H1 (cell line): Measurements from ENCODE around the gene LIPE. TPM values are rescaled to one million over a fixed set of nuclear protein-coding genes. Genes with fewer than 3 reads are reported as not detected.

Source experiments
- CTCF ChIA-PET: fragments of 300-600 bp; sonication (Branson Sonifier 250); formaldehyde crosslinking; loops from one replicate; lab custom pipeline; 2021; ENCODE audit not compliant: partially characterized antibody; lab: Charles Lee
- POLR2A ChIA-PET: fragments of 300-600 bp; sonication (Branson Sonifier 250); formaldehyde crosslinking; loops from one replicate; lab custom pipeline; 2021; ENCODE audit warnings: inconsistent platforms; ENCODE audit not compliant: partially characterized antibody; lab: Charles Lee
- DNase-seq, 2 experiments: peaks; one replicate each; pipeline versions ENCODE4 v3.0.0 to v3.0.0-alpha.2; 2010 to 2022; ENCODE audit warnings: low spot score in 2 of 2, low read depth in 1 of 2, mixed read lengths in 1 of 2
- FAIRE-seq: peaks from 2 replicates; lab custom pipeline; 2011; peaks lifted over from hg19 to GRCh38; lab: Jason Lieb, UNC
- H2AFZ ChIP-seq: 2 replicates; pipeline ENCODE4 v1.8.1; 2012; ENCODE audit warnings: low read length, inconsistent platforms
- H2AK5ac ChIP-seq: 2 replicates; pipeline ENCODE4 v1.6.1; 2013; ENCODE audit warnings: low read depth, low read length
- H2BK120ac ChIP-seq: replicated peaks from 2 replicates; pipeline ENCODE3; 2013; ENCODE audit warnings: low read depth, low read length, inconsistent platforms
- H2BK12ac ChIP-seq: 2 replicates; pipeline ENCODE4 v1.6.1; 2013; ENCODE audit warnings: low read depth, low read length
- H2BK15ac ChIP-seq: 2 replicates; pipeline ENCODE4 v1.6.1; 2013; ENCODE audit warnings: low read length
- H2BK20ac ChIP-seq: 2 replicates; pipeline ENCODE4 v1.6.1; 2013; ENCODE audit warnings: low read length
- H2BK5ac ChIP-seq: 2 replicates; pipeline ENCODE4 v1.6.1; 2013; ENCODE audit warnings: low read depth, low read length
- H3K14ac ChIP-seq: 2 replicates; pipeline ENCODE4 v1.6.1; 2013; ENCODE audit warnings: inconsistent platforms; ENCODE audit not compliant: insufficient read length
- H3K18ac ChIP-seq: 2 replicates; pipeline ENCODE4 v1.6.1; 2013; ENCODE audit warnings: low read length; ENCODE audit errors: extremely low read depth
- H3K23ac ChIP-seq: 2 replicates; pipeline ENCODE4 v1.6.1; 2013; ENCODE audit warnings: inconsistent platforms; ENCODE audit not compliant: insufficient read length
- H3K23me2 ChIP-seq: 2 replicates; pipeline ENCODE4 v1.6.1; 2013; ENCODE audit warnings: low read depth, low read length
- H3K27ac ChIP-seq: 2 replicates; pipeline ENCODE4 v1.6.1; 2011; ENCODE audit warnings: low read depth, low read length, inconsistent platforms
- H3K27me3 ChIP-seq, 4 experiments: replicated peaks in 1 of 4; 1 replicate in 1 of 4; 2 replicates in 3 of 4; pipeline versions ENCODE4 v1.6.1 to v1.8.1; 2011 to 2013; ENCODE audit warnings: low read length in 3 of 4, mild to moderate bottlenecking in 3 of 4, inconsistent platforms in 2 of 4, mixed read lengths in 2 of 4, moderate library complexity in 1 of 4; ENCODE audit not compliant: control insufficient read depth in 3 of 4, insufficient read depth in 3 of 4; ENCODE audit errors: extremely low read depth in 1 of 4
- H3K36me3 ChIP-seq, 4 experiments: 2 replicates each; pipeline versions ENCODE4 v1.6.1 to v1.8.1; 2011 to 2013; ENCODE audit warnings: mild to moderate bottlenecking in 4 of 4, low read length in 3 of 4, moderate library complexity in 2 of 4, control low read depth in 1 of 4, inconsistent platforms in 1 of 4; ENCODE audit not compliant: insufficient read depth in 4 of 4, control insufficient read depth in 2 of 4
- H3K4ac ChIP-seq: replicated peaks from 2 replicates; pipeline ENCODE3; 2013; ENCODE audit warnings: low read length, low read depth, mixed read lengths, inconsistent platforms; ENCODE audit not compliant: insufficient read length
- H3K4me1 ChIP-seq, 4 experiments: replicated peaks in 1 of 4; 1 replicate in 1 of 4; 2 replicates in 3 of 4; pipeline versions ENCODE4 v1.6.1 to v1.8.1; 2011 to 2013; ENCODE audit warnings: low read length in 3 of 4, inconsistent platforms in 2 of 4, mixed read lengths in 1 of 4; ENCODE audit not compliant: insufficient read depth in 4 of 4, control insufficient read depth in 3 of 4
- H3K4me2 ChIP-seq, 2 experiments: 2 replicates each; pipeline versions ENCODE4 v1.6.1 to v1.8.1; 2011 to 2013; ENCODE audit warnings: low read depth in 2 of 2, low read length in 2 of 2, control low read depth in 1 of 2, inconsistent platforms in 1 of 2, mild to moderate bottlenecking in 1 of 2; ENCODE audit not compliant: insufficient read depth in 1 of 2
- H3K4me3 ChIP-seq, 4 experiments: fragments of 200-600, 300-600 bp in 1 of 4; sonication (generic), shearing (Covaris generic), sonication (Bioruptor Twin) in 1 of 4; 2 replicates each; pipeline versions ENCODE4 v1.5.1 to v1.8.1; 2011 to 2016; ENCODE audit warnings: low read length in 4 of 4, low read depth in 3 of 4, control low read depth in 2 of 4, inconsistent platforms in 2 of 4, mild to moderate bottlenecking in 2 of 4, mixed read lengths in 1 of 4, moderate library complexity in 1 of 4; ENCODE audit not compliant: insufficient read depth in 2 of 4; ENCODE audit errors: extremely low read depth in 1 of 4
- H3K56ac ChIP-seq: replicated peaks from 2 replicates; pipeline ENCODE3; 2013; ENCODE audit warnings: low read depth, mild to moderate bottlenecking, mixed read lengths, low read length, inconsistent platforms; ENCODE audit not compliant: insufficient read length
- H3K79me1 ChIP-seq: 2 replicates; pipeline ENCODE4 v1.6.1; 2013; ENCODE audit warnings: low read depth, low read length, control low read depth
- H3K79me2 ChIP-seq, 2 experiments: 2 replicates each; pipeline versions ENCODE4 v1.6.1 to v1.8.1; 2012 to 2013; ENCODE audit warnings: low read length in 2 of 2, mild to moderate bottlenecking in 2 of 2, inconsistent platforms in 1 of 2; ENCODE audit not compliant: insufficient read depth in 2 of 2, control insufficient read depth in 1 of 2
- H3K9ac ChIP-seq, 4 experiments: replicated peaks in 1 of 4; 1 replicate in 1 of 4; 2 replicates in 3 of 4; pipeline versions ENCODE4 v1.6.1 to v1.8.1; 2011 to 2013; ENCODE audit warnings: low read depth in 3 of 4, low read length in 3 of 4, control low read depth in 2 of 4, mild to moderate bottlenecking in 2 of 4, moderate library complexity in 2 of 4, inconsistent platforms in 1 of 4; ENCODE audit errors: extremely low read depth in 1 of 4
- H3K9me3 ChIP-seq, 2 experiments: 2 replicates each; pipeline versions ENCODE4 v1.6.1 to v1.8.1; 2012 to 2013; ENCODE audit warnings: mild to moderate bottlenecking in 2 of 2, moderate library complexity in 2 of 2, control low read depth in 1 of 2, inconsistent platforms in 1 of 2, low read depth in 1 of 2, low read length in 1 of 2, mixed read lengths in 1 of 2; ENCODE audit not compliant: insufficient read depth in 2 of 2
- H4K20me1 ChIP-seq, 2 experiments: replicated peaks in 1 of 2; 2 replicates each; pipeline versions ENCODE3 to v1.8.1; 2011 to 2013; ENCODE audit warnings: inconsistent platforms in 2 of 2, low read length in 2 of 2, mild to moderate bottlenecking in 1 of 2; ENCODE audit not compliant: insufficient read depth in 2 of 2, control insufficient read depth in 1 of 2
- H4K5ac ChIP-seq: 2 replicates; pipeline ENCODE4 v1.6.1; 2013; ENCODE audit warnings: low read length, low read depth, mixed read lengths, inconsistent platforms; ENCODE audit not compliant: insufficient read length
- H4K8ac ChIP-seq: 2 replicates; pipeline ENCODE4 v1.8.0; 2013; ENCODE audit warnings: mild to moderate bottlenecking, moderate library complexity, low read length, inconsistent platforms; ENCODE audit not compliant: insufficient read depth; ENCODE audit errors: extremely low read depth
- H4K91ac ChIP-seq: replicated peaks from 2 replicates; pipeline ENCODE3; 2013; ENCODE audit warnings: low read length, mixed read lengths, inconsistent platforms; ENCODE audit not compliant: insufficient read length
- BACH1 ChIP-seq: IDR thresholded peaks from 2 replicates; pipeline ENCODE4 v1.6.1; 2012; ENCODE audit warnings: low read length, improper control_type of control experiment
- BRCA1 ChIP-seq: IDR thresholded peaks from 2 replicates; pipeline ENCODE4 v1.6.1; 2012; ENCODE audit warnings: low read depth, low read length, improper control_type of control experiment
- CTCF ChIP-seq, 3 experiments: IDR thresholded peaks; 1 replicate in 2 of 3; 2 replicates in 1 of 3; pipeline versions ENCODE4 v1.5.1 to v1.6.1; 2011; ENCODE audit warnings: low read length in 3 of 3, mild to moderate bottlenecking in 3 of 3, inconsistent platforms in 2 of 3, low read depth in 1 of 3, moderate library complexity in 1 of 3; ENCODE audit not compliant: insufficient read depth in 1 of 3; ENCODE audit errors: control extremely low read depth in 1 of 3
- E2F6 ChIP-seq: IDR thresholded peaks from 2 replicates; pipeline ENCODE4 v1.6.1; 2012; ENCODE audit warnings: inconsistent platforms
- NANOG ChIP-seq: IDR thresholded peaks from 2 replicates; pipeline ENCODE4 v1.6.1; 2011; ENCODE audit warnings: low read length, low read depth, mild to moderate bottlenecking, inconsistent platforms; ENCODE audit not compliant: insufficient read depth, poor library complexity, severe bottlenecking
- RAD21 ChIP-seq, 2 experiments: IDR thresholded peaks in 1 of 2; conservative IDR thresholded peaks in 1 of 2; 2 replicates each; pipeline ENCODE4 v1.6.1; 2011; ENCODE audit warnings: low read depth in 2 of 2, low read length in 2 of 2, improper control_type of control experiment in 1 of 2, inconsistent platforms in 1 of 2, mild to moderate bottlenecking in 1 of 2, moderate library complexity in 1 of 2
- SIX5 ChIP-seq: IDR thresholded peaks from 2 replicates; pipeline ENCODE4 v1.6.1; 2011; ENCODE audit warnings: mild to moderate bottlenecking, low read depth, low read length
- WGBS, 2 experiments: shearing (Covaris generic) in 1 of 2; methylation state at CpG; one replicate each; pipeline versions ENCODE4 v1.1.6 to v1.1.7; 2013 to 2015; ENCODE audit warnings: low lambda C conversion rate in 2 of 2, mixed read lengths in 2 of 2, inconsistent platforms in 1 of 2, low coverage in 1 of 2, missing lambda C conversion rate in 1 of 2; ENCODE audit not compliant: insufficient replicate concordance in 2 of 2, insufficient coverage in 1 of 2, insufficient read length in 1 of 2; ENCODE audit errors: extremely low coverage in 1 of 2, missing lambda C conversion rate in 1 of 2; 5-methylcytosine and 5-hydroxymethylcytosine counted together
- polyA plus RNA-seq, 7 experiments: library from polyadenylated mRNA; depleted of rRNA in 3 of 7; stranded (reverse) in 5 of 7; unstranded in 2 of 7; fragments of >200 nt in 5 of 7; fragments of 200-250 nt in 2 of 7; gene quantifications; 1 replicate in 5 of 7; 2 replicates in 1 of 7; 4 replicates in 1 of 7; pipeline versions ENCODE4 v1.2.1 to v1.2.3, GENCODE V29; 2011 to 2013; ENCODE audit warnings: missing spikeins in 2 of 7, mixed read lengths in 2 of 7
- total RNA-seq: library from RNA; stranded (reverse); fragmentation: NEBNext Ultra II Directional; extraction: Animal tissue kit (Norgen Biotek cat#: 25700); gene quantifications from 2 replicates; pipeline ENCODE4 v1.2.1, GENCODE V29; 2021

LIPE gene
- total and polyA plus RNA-seq, 2 of the 8 experiments (the other 6 are each of a cell fraction or from before 2014, with no cell fraction given), result 8.7 to 15.9 TPM

- POLR2A ChIA-PET, result interaction anchor here (1.1 to 1.3 kb wide), 2 partner anchors 8 to 186 kb away, joined by 3 read pairs; no protein-coding TSS in a partner anchor
- TF ChIP-seq CTCF (IDR thresholded peaks at IDR 0.05; ENCODE audit: control extremely low read depth in 1 of 3, insufficient read depth in 1 of 3, low read depth in 1 of 3, low read length in 3 of 3), result peak in 1 of 3 experiments; percentile 30; a peak in 2 of 4 replicates
- peak in 1 of 2 experiments; percentile 28; a peak in 2 of 4 replicates for TF ChIP-seq RAD21 (IDR thresholded peaks at IDR 0.05 in 1 of 2, conservative IDR thresholded peaks at IDR 0.05 in 1 of 2; ENCODE audit: low read depth in 2 of 2, low read length in 2 of 2)
- TF ChIP-seq NANOG, result no peak
- no peak for TF ChIP-seq BRCA1
- TF ChIP-seq E2F6, result no peak
- no peak for TF ChIP-seq SIX5
- TF ChIP-seq BACH1, result no peak
- TF ChIP-seq, all 59 proteins: peak for 2
- Histone ChIP-seq H3K79me2 (no peaks in the 10 kb centered on the region), H3K27ac (no peak overlapping the region), H3K4me3 (no peak overlapping the region), H3K27me3 (no peaks in the 10 kb centered on the region), H2AFZ (0 out of 2 replicates have a peak overlapping the region, but pooled peaks have one; percentile 26), H3K23ac (no peak overlapping the region), H4K8ac (no peak overlapping the region), H2BK15ac (no peak overlapping the region; the same call in 1 of the 2 replicates), H2AK5ac (0 out of 2 replicates have a peak overlapping the region, but pooled peaks have one; percentile 32), H2BK5ac (peak overlapping the region; percentile 1; the same call in 1 of the 2 replicates), H3K79me1 (no peaks in the 10 kb centered on the region), H3K4me2 (no peak overlapping the region), H2BK12ac (peak overlapping the region; percentile 3; the same call in 1 of the 2 replicates), H3K36me3 (no peaks in the 10 kb centered on the region), H2BK120ac (no peak overlapping the region), H3K23me2 (no peaks in the 10 kb centered on the region), H3K56ac (no peak overlapping the region), H4K20me1 (no peaks in the 10 kb centered on the region), H4K91ac (peak overlapping the region; percentile 20), H4K5ac (no peak overlapping the region), H3K4ac (no peak overlapping the region), H3K4me1 (peaks cover 0 to 4% (median under 1%) of the 10 kb centered on the region in 4 experiments; a peak in 3 of 7 replicates), H3K18ac (no peak overlapping the region; the same call in none of the 2 replicates), H3K9ac (no peak overlapping the region), H3K14ac (no peak overlapping the region), H2BK20ac (peak overlapping the region; percentile 95; the same call in 1 of the 2 replicates), H3K9me3 (no peaks in the 10 kb centered on the region)
- WGBS, 2 experiments, result 81% methylated on average over 5 of the region's 5 CpGs; no CpG with 5 or more reads in 1 of the 2 experiments
- CTCF ChIA-PET, result interaction anchor here (0.7 to 4.7 kb wide), 13 partner anchors 10 to 966 kb away, joined by 3 to 24 read pairs (median 7); partner anchors contain the start of gene CEACAM1
- no peak for DNase-seq
- no peak for FAIRE-seq
Measured at GRCh38 chr19:42465827-42466280, 38.7 kb upstream of the LIPE start.
